ENCODE results near the gene DPH2.
A peak's percentile ranks its signal among the peaks of the same experiment; 100 is the strongest.

DPH2 gene

GRCh38 chr1:43944860-43945259 is 24.9 kb upstream of the DPH2 start:
- no peak for DNase-seq (ENCODE audit: low read depth)

GRCh38 chr1:43945674-43946235 is 24.1 kb upstream of the DPH2 start:
- DNase-seq (ENCODE audit: low read depth), result no peak

- DNase-seq (ENCODE audit: low read depth), result peak; percentile 92
These were observed 23.4 kb upstream of the DPH2 start, which contains the start of gene IPO13 for GRCh38 chr1:43946236-43947060. TSS of gene IPO13 (plus strand) at chr1:43946950. CDS start at chr1:43947601, 651 bp downstream.

GRCh38 chr1:43947061-43947873 is 22.5 kb upstream of the DPH2 start:
- no peak for DNase-seq (ENCODE audit: low read depth)

- no peak for DNase-seq (ENCODE audit: low read depth)
These were observed 21.9 kb upstream of the DPH2 start for GRCh38 chr1:43947874-43948437.

- DNase-seq (ENCODE audit: low read depth), result no peak
These were observed 20.1 kb upstream of the DPH2 start for GRCh38 chr1:43949678-43950077.

GRCh38 chr1:43951021-43951985 is 18.5 kb upstream of the DPH2 start:
- DNase-seq (ENCODE audit: low read depth), result no peak

- DNase-seq (ENCODE audit: low read depth), result no peak
These were observed 17.0 kb upstream of the DPH2 start for GRCh38 chr1:43952731-43953346.

- no peak for DNase-seq (ENCODE audit: low read depth)
These were observed 16.4 kb upstream of the DPH2 start for GRCh38 chr1:43953361-43953760.

- DNase-seq (ENCODE audit: low read depth), result no peak
These were observed 15.8 kb upstream of the DPH2 start for GRCh38 chr1:43954036-43954435.

GRCh38 chr1:43956234-43956633 is 13.6 kb upstream of the DPH2 start:
- DNase-seq (ENCODE audit: low read depth), result no peak

GRCh38 chr1:43957407-43958040 is 12.3 kb upstream of the DPH2 start:
- no peak for DNase-seq (ENCODE audit: low read depth)

- DNase-seq (ENCODE audit: low read depth), result no peak
These were observed 11.2 kb upstream of the DPH2 start for GRCh38 chr1:43958351-43959255.

- no peak for DNase-seq (ENCODE audit: low read depth)
These were observed 9.0 kb upstream of the DPH2 start for GRCh38 chr1:43960798-43961197.

- no peak for DNase-seq (ENCODE audit: low read depth)
These were observed 8.1 kb upstream of the DPH2 start for GRCh38 chr1:43961692-43962091.

- DNase-seq (ENCODE audit: low read depth), result no peak
These were observed 7.5 kb upstream of the DPH2 start for GRCh38 chr1:43962324-43962723.

- no peak for DNase-seq (ENCODE audit: low read depth)
These were observed 6.8 kb upstream of the DPH2 start for GRCh38 chr1:43963006-43963405.

- no peak for DNase-seq (ENCODE audit: low read depth)
These were observed 5.9 kb upstream of the DPH2 start for GRCh38 chr1:43963890-43964289.

- no peak for DNase-seq (ENCODE audit: low read depth)
These were observed 4.5 kb upstream of the DPH2 start for GRCh38 chr1:43965316-43965715.

All from stimulated activated CD8-positive, alpha-beta memory T cell treated with anti-CD3 and anti-CD28 coated beads, Interleukin-12 subunit alpha, Interleukin-12 subunit beta, amount 100 ng/mL, for 4 hours (primary cell).